NCI-H2196 treated with DMSO at 0.1 percent for 48 hours (cell line): ENCODE measurements around the gene PADI4.

Source experiments
- DNase-seq: peaks from one replicate; lab custom pipeline; 2025; ENCODE audit not compliant: unreplicated experiment; lab: John Stamatoyannopoulos, UW

Gene PADI4

GRCh38 chr1:17281775-17282181 is 26.2 kb upstream of the PADI4 start:
- DNase-seq: no peak

- DNase-seq: no peak
These were observed 25.2 kb upstream of the PADI4 start for GRCh38 chr1:17282836-17283235.

GRCh38 chr1:17286646-17287045 is 21.4 kb upstream of the PADI4 start:
- no peak for DNase-seq

GRCh38 chr1:17287130-17287776 is 20.7 kb upstream of the PADI4 start:
- DNase-seq: no peak

GRCh38 chr1:17289721-17290120 is 18.3 kb upstream of the PADI4 start:
- DNase-seq: no peak

- no peak for DNase-seq
These were observed 17.4 kb upstream of the PADI4 start for GRCh38 chr1:17290553-17290952.

- DNase-seq: no peak
These were observed 15.5 kb upstream of the PADI4 start for GRCh38 chr1:17292299-17293160.

GRCh38 chr1:17293681-17294425 is 14.1 kb upstream of the PADI4 start:
- DNase-seq: no peak

- DNase-seq: no peak
These were observed 12.7 kb upstream of the PADI4 start for GRCh38 chr1:17295292-17295691.

GRCh38 chr1:17296086-17296485 is 11.9 kb upstream of the PADI4 start:
- DNase-seq: no peak

GRCh38 chr1:17297991-17298390 is 10.0 kb upstream of the PADI4 start:
- DNase-seq: no peak

- no peak for DNase-seq
These were observed 6.2 kb upstream of the PADI4 start for GRCh38 chr1:17301767-17302166.

- DNase-seq: no peak
These were observed 3.7 kb upstream of the PADI4 start for GRCh38 chr1:17304151-17304825.

- DNase-seq: no peak
These were observed 3.2 kb upstream of the PADI4 start for GRCh38 chr1:17304826-17305175.

GRCh38 chr1:17305576-17306095 is 2.4 kb upstream of the PADI4 start:
- no peak for DNase-seq

- no peak for DNase-seq
These were observed 1.6 kb upstream of the PADI4 start for GRCh38 chr1:17306407-17306806.

GRCh38 chr1:17306921-17307320 is 1.1 kb upstream of the PADI4 start:
- DNase-seq: no peak

GRCh38 chr1:17307329-17307728 is 668 bp upstream of the PADI4 start:
- no peak for DNase-seq

GRCh38 chr1:17308593-17308992 is 596 bp downstream of the PADI4 start:
- no peak for DNase-seq

GRCh38 chr1:17309426-17310067 is 1.6 kb downstream of the PADI4 start:
- DNase-seq: no peak
